Posterior cingulate gyrus (tissue), 11 donors: ENCODE results near the gene WDR86.

Experiments
- DNase-seq, 10 donors: peaks; one replicate each; pipeline versions ENCODE4 v3.0.0 to v3.0.0-alpha.2; 2020 to 2021; ENCODE audit warnings: mixed read lengths in 3 of 10
- intact Hi-C: fragments of 100-400 bp; cut with DNase I; formaldehyde crosslinking; loops from one replicate; pipeline ENCODE4 v1.15.1; 2023

The WDR86 gene

GRCh38 chr7:151410405-151411390, 860 bp upstream of the WDR86 start:
- DNase-seq = peak in 4 of 10 donors; percentile 26 to 83 (median 72)
- intact Hi-C loops = no loop called here

- DNase-seq = peak in 4 of 10 donors; percentile 12 to 68 (median 54)
- intact Hi-C loops = no loop called here
Measured at GRCh38 chr7:151408839-151409666, 785 bp downstream of the WDR86 start.

GRCh38 chr7:151408498-151408838, 1.4 kb downstream of the WDR86 start:
- intact Hi-C loops = no loop called here
- peak in 2 of 10 donors; percentile 37 to 75 for DNase-seq

GRCh38 chr7:151406886-151407583, 2.8 kb downstream of the WDR86 start:
- DNase-seq = peak in 2 of 10 donors; percentile 15 to 43
- intact Hi-C loops = no loop called here

DNA sequence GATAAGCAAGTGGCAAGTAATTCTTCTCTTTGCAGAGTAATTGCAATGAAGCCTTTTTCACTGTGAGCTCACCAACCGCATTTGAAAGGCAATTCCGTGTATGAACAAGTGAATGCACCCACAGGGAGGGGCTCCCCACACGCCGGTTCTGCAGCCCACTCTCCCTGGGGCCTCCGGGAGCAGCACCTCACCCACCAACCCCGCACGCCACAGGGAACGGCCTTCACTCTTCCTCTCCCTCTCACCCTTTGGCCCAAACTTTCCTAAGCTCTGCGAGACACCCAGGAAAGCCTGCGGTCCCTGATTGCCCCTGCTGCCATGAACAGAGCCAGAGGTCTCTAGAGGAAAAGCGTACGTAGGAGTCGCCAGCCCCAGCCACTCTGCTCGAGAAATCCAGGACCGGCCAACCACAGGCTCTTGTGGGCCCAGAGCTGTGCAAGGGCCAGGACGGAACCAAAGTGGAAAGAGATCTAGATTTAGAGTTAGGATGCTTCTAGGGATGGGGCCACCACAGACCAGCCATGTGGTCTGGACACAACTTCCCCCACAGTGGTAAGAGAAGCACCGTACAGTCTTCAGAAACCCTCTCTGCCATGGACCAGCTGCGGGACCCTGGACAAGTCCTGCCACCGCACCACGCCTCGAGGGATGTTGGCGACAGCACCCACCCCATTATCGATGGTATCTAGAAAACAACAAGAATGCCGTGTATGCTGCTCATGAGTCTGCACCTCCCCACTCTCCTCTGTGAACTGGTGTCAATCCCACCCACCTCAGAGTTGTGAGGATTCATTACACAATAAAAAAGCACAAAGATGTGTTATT, 3.6 kb downstream of the WDR86 start:
- DNase-seq = peak in 3 of 10 donors; percentile 28 to 68 (median 61)
- intact Hi-C loops = no loop called here

DNA sequence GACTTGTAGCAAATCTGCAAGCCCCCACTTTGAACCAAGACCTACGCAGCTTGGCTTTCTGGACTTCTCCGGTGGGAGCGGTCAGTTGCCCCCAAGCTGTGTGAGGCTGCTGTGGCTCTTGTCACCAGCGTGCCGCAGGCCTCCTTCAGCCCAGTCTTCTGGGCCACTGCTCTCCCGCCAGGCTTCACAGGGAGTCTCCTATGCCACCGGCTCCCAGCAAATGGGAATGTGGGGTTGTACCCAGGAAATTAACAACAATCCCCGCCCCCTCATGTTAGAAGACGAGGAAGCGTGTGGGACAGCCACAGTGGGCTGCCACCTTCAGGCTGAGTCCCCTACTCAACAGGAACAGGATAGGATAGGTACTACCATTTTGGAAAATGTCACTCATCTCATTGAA, 4.2 kb downstream of the WDR86 start:
- peak in 2 of 10 donors; percentile 43 to 55 for DNase-seq
- intact Hi-C loops = no loop called here

- intact Hi-C loops = no loop called here
Measured at GRCh38 chr7:151405056-151405455, 4.8 kb downstream of the WDR86 start.

DNA sequence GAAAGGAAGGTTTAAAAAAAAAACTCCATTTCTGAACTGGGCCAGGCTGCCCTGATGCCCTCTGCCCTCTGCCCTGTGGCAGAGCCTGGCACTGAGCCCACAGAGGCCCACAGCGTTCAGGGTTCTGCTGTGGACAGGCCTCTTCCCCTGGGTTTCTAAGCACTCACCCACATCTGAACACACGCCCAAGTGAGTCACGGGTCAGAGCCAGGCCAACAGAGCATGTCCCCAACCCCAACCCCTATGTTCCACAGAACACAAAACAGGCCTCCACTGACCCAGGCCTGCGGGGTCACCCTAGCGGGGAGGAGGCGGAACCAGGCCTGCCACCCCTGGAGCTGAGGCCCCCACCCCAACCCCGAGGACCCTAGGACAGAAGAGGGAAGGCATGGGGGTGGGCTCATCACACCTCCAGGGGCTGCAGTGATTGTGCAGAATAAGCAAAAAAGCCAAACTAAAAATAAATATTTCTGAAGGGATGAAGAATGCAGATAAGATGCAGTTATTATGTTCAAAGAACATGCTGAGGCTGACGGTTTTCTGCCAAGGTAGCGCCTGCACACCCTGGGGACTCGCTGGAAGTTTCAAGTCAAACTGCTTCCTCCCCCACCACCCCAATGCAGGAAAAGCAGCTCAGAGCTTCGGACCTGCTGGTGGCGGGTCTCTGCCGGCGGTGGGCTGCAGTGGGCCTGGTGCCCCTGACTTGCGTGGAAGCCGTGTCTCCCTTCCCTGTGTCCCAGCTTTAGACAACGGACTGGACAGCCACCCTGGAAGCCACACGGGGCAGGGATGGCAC, 5.4 kb downstream of the WDR86 start:
- peak in 3 of 10 donors; percentile 53 to 72 (median 60) for DNase-seq
- intact Hi-C loops = no loop called here

More at GRCh38 chr7:151405056-151405455, 4.8 kb downstream of the WDR86 start:
- peak in 3 of 10 donors; percentile 57 to 76 (median 63) for DNase-seq

GRCh38 chr7:151403764-151404163, 6.1 kb downstream of the WDR86 start:
- intact Hi-C loops = no loop called here
- peak in 2 of 10 donors; percentile 21 to 24 for DNase-seq

GRCh38 chr7:151402029-151402835, 7.6 kb downstream of the WDR86 start:
- intact Hi-C loops = no loop called here
- DNase-seq = peak in 2 of 10 donors; percentile 57 to 61

GRCh38 chr7:151400626-151401315, 9.1 kb downstream of the WDR86 start:
- intact Hi-C loops = no loop called here
- DNase-seq = peak in 2 of 10 donors; percentile 40 to 49

- intact Hi-C loops = no loop called here
- DNase-seq = peak in 2 of 10 donors; percentile 52 to 72
Measured at GRCh38 chr7:151399906-151400305, 9.9 kb downstream of the WDR86 start.

DNA sequence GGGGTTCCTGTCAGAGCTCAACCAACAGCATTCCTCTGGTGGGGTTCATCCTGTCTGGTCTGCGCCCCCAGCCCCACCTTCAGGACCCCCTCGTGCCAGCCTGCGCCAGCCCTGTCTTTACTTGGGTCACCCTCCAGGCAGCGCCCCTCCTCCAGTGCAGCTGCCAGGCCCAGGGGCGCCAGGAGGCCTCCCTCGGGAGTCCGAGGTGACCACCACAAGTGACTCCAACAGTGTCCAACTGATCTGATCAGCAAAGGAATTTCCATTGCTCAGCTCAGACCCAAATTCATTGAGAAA, 10.6 kb downstream of the WDR86 start:
- DNase-seq = no peak
- intact Hi-C loops = no loop called here

DNA sequence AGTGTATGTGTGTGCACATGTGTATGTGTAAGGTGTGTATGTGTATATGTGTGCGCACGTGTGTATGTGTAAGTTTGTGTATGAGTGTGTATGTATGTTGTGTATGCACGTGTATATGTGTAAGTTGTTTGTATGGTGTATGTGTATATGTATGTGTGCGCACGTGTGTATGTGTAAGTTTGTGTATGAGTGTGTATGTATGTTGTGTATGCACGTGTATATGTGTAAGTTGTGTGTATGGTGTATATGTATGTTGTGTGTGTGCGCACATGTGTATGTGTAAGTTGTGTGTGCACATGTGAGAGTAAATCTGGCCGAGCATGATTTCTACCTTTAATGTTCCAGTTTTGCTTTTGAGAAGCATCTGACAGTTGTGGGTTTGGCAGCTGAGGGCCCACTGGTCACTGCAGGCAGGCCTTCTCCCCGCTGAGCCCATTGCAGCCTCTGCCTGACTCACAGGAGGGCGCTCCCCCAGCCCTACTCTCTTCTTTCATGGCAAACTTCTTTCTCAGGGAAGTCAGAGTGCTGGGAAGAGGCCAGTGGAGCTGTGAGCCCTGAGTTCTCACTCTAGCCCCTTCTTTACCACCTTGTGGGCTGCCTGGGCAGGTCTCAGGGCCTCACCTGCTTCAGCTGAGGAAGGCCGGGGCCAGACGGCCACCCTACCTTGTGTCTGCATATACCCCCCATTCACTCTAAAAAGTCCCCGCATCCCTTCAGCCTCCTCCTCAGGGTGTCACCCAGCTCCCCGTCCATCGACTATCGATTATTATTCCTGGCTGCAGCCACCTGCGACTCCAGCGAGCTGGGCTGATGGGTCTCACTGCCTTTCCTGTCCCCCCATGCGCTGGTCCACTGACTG, 11.2 kb downstream of the WDR86 start:
- intact Hi-C loops = no loop called here

DNA sequence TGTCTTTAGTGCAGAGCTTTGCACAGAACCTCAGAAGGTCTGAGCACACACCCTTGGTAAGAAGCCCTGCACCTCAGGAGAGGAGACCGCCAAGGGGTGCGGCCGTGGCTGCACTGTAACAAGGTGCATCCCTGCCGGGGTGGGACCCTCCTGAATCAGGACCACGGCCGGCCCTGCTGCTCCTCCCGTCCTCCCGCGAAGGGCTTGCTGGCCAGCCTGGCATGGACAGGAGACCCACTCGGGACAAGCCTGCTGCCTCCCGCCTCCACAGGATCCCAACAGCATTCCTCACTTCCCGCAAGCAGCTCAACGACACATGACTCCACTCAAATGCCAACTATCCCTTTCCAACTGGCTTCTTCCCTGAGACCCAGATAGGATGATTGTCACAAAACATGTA, 12.8 kb downstream of the WDR86 start:
- peak in 4 of 10 donors; percentile 19 to 81 (median 75) for DNase-seq

More for the DNA sequence above, 11.2 kb downstream of the WDR86 start:
- DNase-seq = peak in 3 of 10 donors; percentile 5 to 67 (median 40)

DNA sequence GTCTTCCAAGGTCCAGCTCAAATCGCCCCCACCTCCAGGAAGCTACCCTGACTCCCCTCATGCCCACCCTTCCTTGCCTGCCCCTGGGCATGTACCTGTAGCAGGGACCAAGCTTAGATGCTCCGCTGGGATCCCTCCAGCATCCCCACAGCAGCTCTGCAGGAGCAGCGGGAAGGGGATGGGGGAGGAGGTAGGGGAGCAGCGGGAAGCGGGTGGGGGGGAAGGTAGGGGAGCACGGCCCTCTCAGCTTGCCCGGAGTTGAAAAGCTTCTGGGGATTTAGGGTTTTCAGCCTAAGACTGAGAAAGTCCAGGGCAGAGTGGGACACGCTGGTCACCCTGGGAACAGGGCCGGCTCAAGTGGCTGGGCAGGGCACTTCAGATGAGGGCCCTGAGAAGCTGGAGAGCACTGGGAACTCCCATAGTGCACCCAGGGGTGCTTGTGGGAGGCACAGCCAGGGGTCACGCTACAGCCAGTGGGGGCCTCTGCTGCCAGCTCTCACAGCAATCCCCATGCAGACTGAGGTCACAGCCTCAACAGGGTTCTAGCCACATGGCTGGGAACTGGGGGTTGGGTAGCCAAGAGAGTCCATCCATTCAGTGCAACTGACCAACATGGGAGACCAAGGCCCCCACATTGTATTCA, 13.4 kb downstream of the WDR86 start:
- peak in 3 of 10 donors; percentile 0 to 67 (median 52) for DNase-seq
- intact Hi-C loops = no loop called here

More for the DNA sequence above, 12.8 kb downstream of the WDR86 start:
- intact Hi-C loops = no loop called here
